DMS53 treated with DMSO at 0.1 percent for 48 hours (cell line): Measurements from ENCODE around the gene FGB.

Experiments
- DNase-seq: peaks from one replicate; lab custom pipeline; 2025; ENCODE audit not compliant: unreplicated experiment; lab: John Stamatoyannopoulos, UW

FGB gene

GRCh38 chr4:154565704-154566103 lies 2.9 kb downstream of the FGB start:
- DNase-seq, result no peak

GRCh38 chr4:154566639-154567204 lies 3.9 kb downstream of the FGB start:
- no peak for DNase-seq

GRCh38 chr4:154569028-154569427 lies 6.2 kb downstream of the FGB start:
- DNase-seq, result no peak

- no peak for DNase-seq
Observed at GRCh38 chr4:154569584-154569983, 6.8 kb downstream of the FGB start.

- no peak for DNase-seq
Observed at GRCh38 chr4:154573190-154573870, 10.5 kb downstream of the FGB start.

GRCh38 chr4:154574311-154574710 lies 11.5 kb downstream of the FGB start:
- DNase-seq, result no peak

- DNase-seq, result no peak
Observed at GRCh38 chr4:154577324-154577723, 14.5 kb downstream of the FGB start.

- DNase-seq, result no peak
Observed at GRCh38 chr4:154578919-154579318, 16.1 kb downstream of the FGB start.

- DNase-seq, result no peak
Observed at GRCh38 chr4:154579927-154580326, 17.1 kb downstream of the FGB start.

GRCh38 chr4:154582723-154583122 lies 19.9 kb downstream of the FGB start:
- no peak for DNase-seq

GRCh38 chr4:154583230-154583629 lies 20.4 kb downstream of the FGB start:
- DNase-seq, result no peak

GRCh38 chr4:154583677-154584076 lies 20.9 kb downstream of the FGB start:
- DNase-seq, result no peak

- no peak for DNase-seq
Observed at GRCh38 chr4:154584259-154584658, 21.4 kb downstream of the FGB start.

GRCh38 chr4:154585369-154586018 lies 22.7 kb downstream of the FGB start:
- no peak for DNase-seq

GRCh38 chr4:154586296-154587033 lies 23.7 kb downstream of the FGB start:
- no peak for DNase-seq

GRCh38 chr4:154588198-154588597 lies 25.4 kb downstream of the FGB start:
- no peak for DNase-seq

- no peak for DNase-seq
Observed at GRCh38 chr4:154589296-154590197, 26.7 kb downstream of the FGB start.

GRCh38 chr4:154590329-154591006 lies 27.7 kb downstream of the FGB start, which contains the start of gene FGA:
Gene FGA (minus strand): TSS chr4:154590742. CDS start chr4:154590687, 55 bp downstream.
- DNase-seq, result peak; percentile 48

- no peak for DNase-seq
Observed at GRCh38 chr4:154591890-154592289, 29.1 kb downstream of the FGB start.

- no peak for DNase-seq
Observed at GRCh38 chr4:154593868-154594267, 31.1 kb downstream of the FGB start.
